Heart left ventricle (tissue), 13 donors: Measurements from ENCODE around the gene ST3GAL2.

Experiments used
- CTCF ChIP-seq, 12 donors: fragments of 200-600 bp; sonication (generic) in 4 of 12; IDR thresholded peaks; one replicate each; pipeline versions ENCODE4 v1.5.0 to v1.8.0; 2018 to 2022; ENCODE audit warnings: antibody characterized with exemption in 12 of 12, mild to moderate bottlenecking in 5 of 12
- POLR2A ChIP-seq, 2 donors: fragments of 450-650 bp; IDR thresholded peaks; one replicate each; pipeline ENCODE4 v1.6.1; 2017; ENCODE audit warnings: antibody characterized with exemption in 2 of 2, mild to moderate bottlenecking in 2 of 2, moderate library complexity in 2 of 2
- donor health status: ischemic (EF 13 %, LVEDD 7.1; RV severe dilation, severe dysfunction).
- donor health status: DM: no; HTN: yes; CAD: no.
- donor health status: DM: no; HTN: no; CAD: no.
- donor health status: ischemic (EF 25% LVEDD 6.9; RV normal size, moderate dysfunction).
- donor health status: ischemic (EF 25% LVEDD 5.7; RV mildly dilated, moderate dysfunction).
- donor health status: ischemic (EF 35%, LVEDD 5.7; RV mildly dilated, moderate dysfunction).
- donor health status: nonischemic (EF 11% LVEDD 7.7; RV severe dilation, severe dysfunction).
- donor health status: DM: yes; HTN: yes; CAD: no.
- donor health status: PGD.
- donor health status: ischemic (EF 29% LVEDD 5.4; RV normal size, mild dysfunction).
- donor health status: nonischemic (EF 23%, LVEDD 6.1; RV moderate dilation, normal function).

GRCh38 chr16:70441406-70441990 is 2.6 kb upstream of the ST3GAL2 start:
- TF ChIP-seq CTCF (IDR thresholded peaks at IDR 0.05) (no peak), POLR2A (IDR thresholded peaks at IDR 0.05) (no peak)
